ENCODE measurements around the gene RPS27L. TPM values are rescaled to one million over a fixed set of nuclear protein-coding genes. Genes with fewer than 3 reads are reported as not detected.

Gene RPS27L
- polyA plus RNA-seq, 2 of the 4 experiments (the other 2 are of a cell fraction) = 609 to 748 TPM

DNA sequence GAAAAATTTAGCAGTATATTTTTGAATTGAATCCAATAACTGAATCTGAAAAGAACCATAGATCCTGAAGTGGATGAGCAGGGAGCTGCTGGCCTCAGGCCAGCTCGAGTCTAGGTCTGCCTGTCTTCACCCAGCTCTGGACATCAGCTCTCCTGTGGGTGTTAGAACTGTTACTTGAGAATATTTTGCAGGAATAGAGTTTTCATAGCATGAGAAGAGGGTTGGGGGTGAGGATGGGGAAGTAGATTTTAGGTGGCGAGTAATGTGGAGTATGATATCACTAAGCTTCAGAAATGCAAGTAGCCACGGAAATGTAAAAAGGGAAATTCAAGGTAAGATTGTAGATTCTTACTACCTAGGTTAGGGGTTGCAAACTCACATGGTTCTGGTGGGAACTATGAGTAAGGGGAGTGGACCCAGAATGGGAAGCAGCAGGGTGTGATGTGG lies 38.3 kb upstream of the RPS27L start:
- ChIA-PET POLR2A (interaction anchor here (1.0 kb wide), 1 partner anchor 38 kb away, joined by 3 read pairs; the partner anchor contains the start of gene RPS27L), CTCF (interaction anchor here (0.8 to 4.4 kb wide), 4 partner anchors 8 to 102 kb away, joined by 3 to 16 read pairs (median 4); no protein-coding TSS in a partner anchor)
- no peaks in the 10 kb centered on the region for H3K9me3 ChIP-seq
- no peak overlapping the region for H3K27ac ChIP-seq
- peaks cover 38% of the 10 kb centered on the region for H3K4me1 ChIP-seq
- no peak for ATAC-seq
- 95% methylated on average over 3 of the region's 3 CpGs for WGBS (ENCODE audit: missing lambda C conversion rate)
- TF ChIP-seq SMC3 (IDR thresholded peaks at IDR 0.05) (no peak), PHF8 (IDR thresholded peaks at IDR 0.05; ENCODE audit: borderline replicate concordance, low read depth) (no peak), RARB (CRISPR knock-in tag; IDR thresholded peaks at IDR 0.05) (no peak), TP53 (CRISPR knock-in tag; IDR thresholded peaks at IDR 0.05) (no peak)
- H3K4me2 ChIP-seq = no peak overlapping the region
- DNase-seq (ENCODE audit: low read depth in 1 of 2, low spot score in 1 of 2) = no peak
- FAIRE-seq = no peak
- no peak overlapping the region for H3K4me3 ChIP-seq

DNA sequence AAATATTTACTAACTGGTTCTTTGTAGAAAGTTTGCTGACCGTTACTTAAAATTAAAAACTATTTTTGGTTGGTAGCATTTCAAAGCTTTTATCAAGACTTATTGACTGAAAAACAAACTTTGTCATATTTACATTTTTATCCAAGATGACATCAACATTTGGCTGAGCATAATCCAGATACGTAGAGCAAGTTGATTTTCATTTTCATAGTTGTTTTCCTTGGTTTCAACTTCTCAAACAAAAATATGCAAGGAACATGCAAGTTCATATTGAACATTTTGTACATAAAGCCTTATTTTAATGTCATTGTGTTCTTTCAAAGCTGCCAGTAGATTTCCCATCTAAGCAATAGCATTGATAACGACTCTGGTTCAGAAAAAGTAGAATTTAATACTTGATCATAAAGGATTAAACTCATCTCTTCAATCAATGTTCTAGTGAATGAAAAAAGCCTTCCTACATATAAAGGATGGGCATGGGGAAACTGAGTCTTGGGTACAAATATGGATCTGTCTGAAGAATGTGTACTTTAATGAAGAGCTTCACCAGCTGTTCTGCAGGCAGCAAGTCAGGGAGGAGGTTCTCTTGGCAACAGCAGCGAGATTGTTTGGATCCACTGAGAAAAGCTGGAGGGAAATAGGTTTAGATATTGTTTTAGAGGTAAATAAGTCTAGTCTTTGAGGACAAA lies 37.7 kb upstream of the RPS27L start:
- Histone ChIP-seq H3K4me1 (peaks cover 41% of the 10 kb centered on the region), H3K4me2 (no peak overlapping the region), H3K9me3 (no peaks in the 10 kb centered on the region), H3K4me3 (no peak overlapping the region), H3K27ac (no peak overlapping the region)
- no peak for ATAC-seq
- TF ChIP-seq HDAC2 (IDR thresholded peaks at IDR 0.05) = no peak
- TF ChIP-seq MAZ (IDR thresholded peaks at IDR 0.05; ENCODE audit: borderline replicate concordance, low read depth, low read length) = no peak
- TF ChIP-seq GATA3 (IDR thresholded peaks at IDR 0.05; ENCODE audit: borderline replicate concordance) = no peak
- peak; percentile 46 for FAIRE-seq
- DNase-seq (ENCODE audit: low read depth in 1 of 2, low spot score in 1 of 2) = no peak
- WGBS (ENCODE audit: missing lambda C conversion rate) = 86% methylated on average over 4 of the region's 4 CpGs
- POLR2A ChIA-PET = interaction anchor here (1.0 to 1.2 kb wide), 2 partner anchors 37 to 38 kb away, joined by 3 read pairs; partner anchors contain the start of gene RPS27L
- CTCF ChIA-PET = interaction anchor here (0.6 to 4.4 kb wide), 4 partner anchors 8 to 102 kb away, joined by 3 to 16 read pairs (median 4); no protein-coding TSS in a partner anchor

DNA sequence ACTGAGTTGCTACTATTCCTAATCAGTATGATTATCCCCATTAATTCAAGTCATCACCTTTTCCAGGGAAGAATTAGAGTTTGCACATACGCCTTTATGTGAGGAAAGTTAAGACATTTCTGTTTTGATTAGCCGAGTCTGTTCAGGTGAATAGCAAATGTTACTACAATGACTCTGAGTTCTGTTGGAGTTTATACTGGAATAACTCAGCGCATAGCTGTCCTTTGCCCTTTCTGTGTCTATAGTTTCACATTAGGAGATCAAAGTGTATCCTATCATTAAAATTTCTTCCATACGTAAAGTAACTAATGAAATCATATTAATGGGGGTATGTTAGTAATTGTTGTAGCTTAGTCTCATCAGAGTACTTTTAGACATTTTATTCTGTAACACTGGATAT lies 37.0 kb upstream of the RPS27L start:
- Histone ChIP-seq H3K4me3 (no peak overlapping the region), H3K4me1 (peaks cover 34% of the 10 kb centered on the region), H3K27ac (no peak overlapping the region), H3K9me3 (no peaks in the 10 kb centered on the region), H3K4me2 (peak overlapping the region; percentile 18; the same call in 1 of the 3 replicates)
- 89% methylated on average over 4 of the region's 4 CpGs for WGBS (ENCODE audit: missing lambda C conversion rate)
- TF ChIP-seq, protein P1, sequence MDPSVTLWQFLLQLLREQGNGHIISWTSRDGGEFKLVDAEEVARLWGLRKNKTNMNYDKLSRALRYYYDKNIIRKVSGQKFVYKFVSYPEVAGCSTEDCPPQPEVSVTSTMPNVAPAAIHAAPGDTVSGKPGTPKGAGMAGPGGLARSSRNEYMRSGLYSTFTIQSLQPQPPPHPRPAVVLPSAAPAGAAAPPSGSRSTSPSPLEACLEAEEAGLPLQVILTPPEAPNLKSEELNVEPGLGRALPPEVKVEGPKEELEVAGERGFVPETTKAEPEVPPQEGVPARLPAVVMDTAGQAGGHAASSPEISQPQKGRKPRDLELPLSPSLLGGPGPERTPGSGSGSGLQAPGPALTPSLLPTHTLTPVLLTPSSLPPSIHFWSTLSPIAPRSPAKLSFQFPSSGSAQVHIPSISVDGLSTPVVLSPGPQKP (IDR thresholded peaks at IDR 0.05; ENCODE audit: low read depth, low read length) = no peak
- TF ChIP-seq RNF2 (IDR thresholded peaks at IDR 0.05; ENCODE audit: borderline replicate concordance, low read depth) = no peak
- TF ChIP-seq ZSCAN20 (CRISPR knock-in tag; IDR thresholded peaks at IDR 0.05) = no peak
- TF ChIP-seq RAD21 (conservative IDR thresholded peaks at IDR 0.05 in 1 of 2, IDR thresholded peaks at IDR 0.05 in 1 of 2) = no peak
- no peak for TF ChIP-seq RFX5 (IDR thresholded peaks at IDR 0.05)
- TF ChIP-seq BHLHE40 (IDR thresholded peaks at IDR 0.05; ENCODE audit: low read depth, low read length) = no peak
- no peak for TF ChIP-seq SMC3 (IDR thresholded peaks at IDR 0.05)
- no peak for TF ChIP-seq HEYL (CRISPR knock-in tag; IDR thresholded peaks at IDR 0.05)
- no peak for TF ChIP-seq EHF (CRISPR knock-in tag; IDR thresholded peaks at IDR 0.05)
- TF ChIP-seq, protein P2, sequence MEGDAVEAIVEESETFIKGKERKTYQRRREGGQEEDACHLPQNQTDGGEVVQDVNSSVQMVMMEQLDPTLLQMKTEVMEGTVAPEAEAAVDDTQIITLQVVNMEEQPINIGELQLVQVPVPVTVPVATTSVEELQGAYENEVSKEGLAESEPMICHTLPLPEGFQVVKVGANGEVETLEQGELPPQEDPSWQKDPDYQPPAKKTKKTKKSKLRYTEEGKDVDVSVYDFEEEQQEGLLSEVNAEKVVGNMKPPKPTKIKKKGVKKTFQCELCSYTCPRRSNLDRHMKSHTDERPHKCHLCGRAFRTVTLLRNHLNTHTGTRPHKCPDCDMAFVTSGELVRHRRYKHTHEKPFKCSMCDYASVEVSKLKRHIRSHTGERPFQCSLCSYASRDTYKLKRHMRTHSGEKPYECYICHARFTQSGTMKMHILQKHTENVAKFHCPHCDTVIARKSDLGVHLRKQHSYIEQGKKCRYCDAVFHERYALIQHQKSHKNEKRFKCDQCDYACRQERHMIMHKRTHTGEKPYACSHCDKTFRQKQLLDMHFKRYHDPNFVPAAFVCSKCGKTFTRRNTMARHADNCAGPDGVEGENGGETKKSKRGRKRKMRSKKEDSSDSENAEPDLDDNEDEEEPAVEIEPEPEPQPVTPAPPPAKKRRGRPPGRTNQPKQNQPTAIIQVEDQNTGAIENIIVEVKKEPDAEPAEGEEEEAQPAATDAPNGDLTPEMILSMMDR (IDR thresholded peaks at IDR 0.05) = no peak
- TF ChIP-seq MAZ (IDR thresholded peaks at IDR 0.05; ENCODE audit: borderline replicate concordance, low read depth, low read length) = no peak
- no peak for TF ChIP-seq JUN (IDR thresholded peaks at IDR 0.05)
- ATAC-seq = no peak
- ChIA-PET POLR2A (interaction anchor here (1.2 kb wide), 1 partner anchor 37 kb away, joined by 3 read pairs; the partner anchor contains the start of gene RPS27L), CTCF (interaction anchor here (0.9 to 4.4 kb wide), 3 partner anchors 8 to 14 kb away, joined by 3 to 16 read pairs (median 5); no protein-coding TSS in a partner anchor)
- FAIRE-seq = peak; percentile 49
- no peak for DNase-seq (ENCODE audit: low read depth in 1 of 2, low spot score in 1 of 2)
